ENCODE measurements around the gene RPS6KA2.

RPS6KA2 gene

DNA sequence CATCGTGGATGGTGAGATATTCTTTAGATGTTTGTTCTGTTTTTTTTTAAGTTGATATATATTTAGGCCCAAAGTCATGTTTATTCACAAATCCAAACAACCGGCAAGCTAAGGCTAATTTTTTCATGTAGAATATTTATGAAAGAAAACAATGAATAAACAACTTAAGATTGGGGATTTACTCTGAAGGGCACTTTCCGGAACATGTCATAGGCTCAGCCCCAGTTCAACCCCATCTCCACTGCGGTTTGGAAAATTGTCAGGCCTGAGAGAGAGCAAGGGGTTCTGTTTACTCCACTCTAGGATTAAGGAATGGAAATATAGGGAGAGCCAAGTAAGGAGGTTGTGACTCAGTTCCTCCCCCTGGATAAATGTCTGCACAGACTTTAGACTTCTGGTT, 18.3 kb downstream of the RPS6KA2 start:
- Mint-ChIP-seq H3K4me1 (no peaks in the 10 kb centered on the region), H3K27ac (no peak overlapping the region), H3K36me3 (peaks cover under 1 to 2% of the 10 kb centered on the region in 2 donors), H3K27me3 (no peaks in the 10 kb centered on the region), H3K9me3 (no peaks in the 10 kb centered on the region), H3K4me3 (no peak overlapping the region)
- ATAC-seq (replicated peaks) (no peak), DNase-seq (no peak)

DNA sequence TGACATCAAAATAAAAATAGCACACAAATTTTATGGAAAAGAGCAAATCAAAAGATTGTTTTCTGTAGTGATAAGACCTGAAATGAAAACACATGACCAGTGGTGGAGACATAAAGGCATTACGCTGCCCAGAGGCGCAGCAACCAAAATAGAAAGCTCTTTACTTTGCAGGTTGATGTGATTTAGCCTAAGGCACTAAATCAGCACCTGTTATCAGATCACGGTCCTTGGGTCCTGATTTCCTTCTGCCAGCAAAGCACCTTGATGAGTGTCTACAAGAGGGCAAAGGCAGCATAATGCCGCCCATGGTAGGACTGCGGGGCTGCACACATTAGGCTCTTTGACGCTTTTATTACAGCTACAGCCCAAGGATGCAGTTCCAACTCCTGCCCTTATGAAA, 21.3 kb downstream of the RPS6KA2 start:
- Mint-ChIP-seq H3K9me3 (peaks cover 0 to 5% of the 10 kb centered on the region in 2 donors), H3K4me1 (no peaks in the 10 kb centered on the region), H3K27ac (no peak overlapping the region), H3K27me3 (no peaks in the 10 kb centered on the region), H3K36me3 (peaks cover 2 to 15% of the 10 kb centered on the region in 2 donors), H3K4me3 (no peak overlapping the region)
- ATAC-seq (replicated peaks): no peak
- DNase-seq: no peak

DNA sequence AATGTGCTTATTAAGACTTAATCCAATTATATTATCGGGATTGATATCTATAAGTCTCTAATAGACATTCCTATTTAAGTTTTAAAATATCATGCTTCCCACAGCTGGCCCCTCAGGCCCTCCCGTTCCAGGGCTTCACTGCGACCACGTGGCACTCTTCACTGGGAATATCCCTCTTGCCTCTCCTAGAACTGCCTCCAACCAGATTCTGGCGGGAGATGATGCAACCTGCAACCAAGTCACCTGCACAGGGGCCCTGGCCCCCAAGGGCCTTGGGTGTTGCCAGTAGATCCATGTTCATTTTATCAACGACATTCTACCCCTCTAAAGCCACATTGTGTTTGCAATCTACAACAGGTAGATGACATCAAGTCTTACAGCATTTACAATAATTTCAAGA, 22.1 kb downstream of the RPS6KA2 start:
- no peak overlapping the region for H3K27ac Mint-ChIP-seq
- H3K4me3 Mint-ChIP-seq: no peak overlapping the region
- DNase-seq: no peak
- ATAC-seq (replicated peaks): no peak
- peaks cover 1 to 15% of the 10 kb centered on the region in 2 donors for H3K36me3 Mint-ChIP-seq
- H3K27me3 Mint-ChIP-seq: no peaks in the 10 kb centered on the region
- H3K4me1 Mint-ChIP-seq: no peaks in the 10 kb centered on the region
- peaks cover 0 to 5% of the 10 kb centered on the region in 2 donors for H3K9me3 Mint-ChIP-seq

- Mint-ChIP-seq H3K4me1 (no peaks in the 10 kb centered on the region), H3K9me3 (peaks cover 0 to 5% of the 10 kb centered on the region in 2 donors), H3K27me3 (no peaks in the 10 kb centered on the region), H3K4me3 (no peak overlapping the region), H3K36me3 (peaks cover 2 to 16% of the 10 kb centered on the region in 2 donors), H3K27ac (no peak overlapping the region)
- ATAC-seq (replicated peaks) (no peak), DNase-seq (no peak)
Observed at GRCh38 chr6:166604328-166604727, 22.7 kb downstream of the RPS6KA2 start.

GRCh38 chr6:166603043-166603690, 23.9 kb downstream of the RPS6KA2 start:
- peaks cover 0 to 4% of the 10 kb centered on the region in 2 donors for H3K27me3 Mint-ChIP-seq
- peaks cover 4 to 27% of the 10 kb centered on the region in 2 donors for H3K36me3 Mint-ChIP-seq
- no peak overlapping the region for H3K27ac Mint-ChIP-seq
- H3K4me3 Mint-ChIP-seq: no peak overlapping the region
- peaks cover 0 to 5% of the 10 kb centered on the region in 2 donors for H3K9me3 Mint-ChIP-seq
- ATAC-seq (replicated peaks): no peak
- H3K4me1 Mint-ChIP-seq: no peaks in the 10 kb centered on the region
- no peak for DNase-seq

- peaks cover 10 to 33% of the 10 kb centered on the region in 2 donors for H3K36me3 Mint-ChIP-seq
- H3K4me3 Mint-ChIP-seq: no peak overlapping the region
- ATAC-seq (replicated peaks): no peak
- no peak for DNase-seq
- H3K27ac Mint-ChIP-seq: no peak overlapping the region
- H3K27me3 Mint-ChIP-seq: peaks cover 0 to 9% of the 10 kb centered on the region in 2 donors
- peaks cover 4% of the 10 kb centered on the region in 2 donors for H3K4me1 Mint-ChIP-seq
- peaks cover 0 to 10% of the 10 kb centered on the region in 2 donors for H3K9me3 Mint-ChIP-seq
Observed at GRCh38 chr6:166601956-166602355, 25.1 kb downstream of the RPS6KA2 start.

GRCh38 chr6:166600931-166601330, 26.1 kb downstream of the RPS6KA2 start:
- Mint-ChIP-seq H3K4me3 (no peak overlapping the region), H3K27me3 (peaks cover 0 to 12% of the 10 kb centered on the region in 2 donors), H3K9me3 (peaks cover 0 to 12% of the 10 kb centered on the region in 2 donors), H3K36me3 (peaks cover 13 to 39% of the 10 kb centered on the region in 2 donors), H3K4me1 (peaks cover 8% of the 10 kb centered on the region in 2 donors), H3K27ac (no peak overlapping the region)
- no peak for DNase-seq
- no peak for ATAC-seq (replicated peaks)

GRCh38 chr6:166599205-166599604, 27.8 kb downstream of the RPS6KA2 start:
- ATAC-seq (replicated peaks) (no peak), DNase-seq (no peak)
- Mint-ChIP-seq H3K4me1 (peaks cover 8% of the 10 kb centered on the region in 2 donors), H3K4me3 (no peak overlapping the region), H3K9me3 (peaks cover 0 to 12% of the 10 kb centered on the region in 2 donors), H3K27ac (no peak overlapping the region), H3K36me3 (peaks cover 14 to 40% of the 10 kb centered on the region in 2 donors), H3K27me3 (peaks cover 0 to 12% of the 10 kb centered on the region in 2 donors)

- Mint-ChIP-seq H3K27me3 (peaks cover 0 to 12% of the 10 kb centered on the region in 2 donors), H3K27ac (no peak overlapping the region), H3K9me3 (peaks cover 0 to 12% of the 10 kb centered on the region in 2 donors), H3K4me1 (peaks cover 8% of the 10 kb centered on the region in 2 donors), H3K4me3 (no peak overlapping the region), H3K36me3 (peaks cover 14 to 38% of the 10 kb centered on the region in 2 donors)
- ATAC-seq (replicated peaks) (no peak), DNase-seq (no peak)
Observed at GRCh38 chr6:166598441-166599138, 28.5 kb downstream of the RPS6KA2 start.

GRCh38 chr6:166597711-166598440, 29.2 kb downstream of the RPS6KA2 start:
- no peak overlapping the region for H3K4me3 Mint-ChIP-seq
- peaks cover 14 to 32% of the 10 kb centered on the region in 2 donors for H3K36me3 Mint-ChIP-seq
- DNase-seq (no peak), ATAC-seq (replicated peaks) (no peak)
- H3K4me1 Mint-ChIP-seq: peaks cover 8 to 10% of the 10 kb centered on the region in 2 donors
- H3K27ac Mint-ChIP-seq: no peak overlapping the region
- H3K27me3 Mint-ChIP-seq: peaks cover 0 to 12% of the 10 kb centered on the region in 2 donors
- peaks cover 0 to 12% of the 10 kb centered on the region in 2 donors for H3K9me3 Mint-ChIP-seq

- ATAC-seq (replicated peaks): no peak
- Mint-ChIP-seq H3K9me3 (peaks cover 0 to 7% of the 10 kb centered on the region in 2 donors), H3K36me3 (peaks cover 14 to 26% of the 10 kb centered on the region in 2 donors), H3K4me1 (peaks cover 8 to 17% of the 10 kb centered on the region in 2 donors), H3K27me3 (peaks cover 0 to 12% of the 10 kb centered on the region in 2 donors), H3K27ac (peak overlapping the region; percentile 21), H3K4me3 (no peak overlapping the region)
- no peak for DNase-seq
Observed at GRCh38 chr6:166596776-166597507, 30.1 kb downstream of the RPS6KA2 start.

DNA sequence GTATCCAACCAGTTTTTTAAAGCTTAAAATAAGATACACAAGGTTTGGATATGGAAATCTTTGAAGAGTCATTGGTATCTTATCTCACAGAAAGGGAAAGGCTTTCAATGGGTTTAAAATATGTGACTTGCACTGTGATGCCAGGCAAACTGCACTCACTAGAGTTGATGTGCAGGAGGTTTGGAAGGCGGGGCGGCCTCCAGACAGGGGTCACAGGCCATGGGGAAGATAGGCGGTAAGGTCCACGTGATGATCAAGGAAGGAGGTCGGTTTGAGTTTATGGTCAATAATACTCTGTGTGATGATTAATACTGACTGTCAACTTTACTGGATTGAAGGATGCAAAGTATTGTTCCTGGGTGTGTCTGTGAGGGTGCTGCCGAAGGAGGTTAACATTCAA, 31.1 kb downstream of the RPS6KA2 start:
- H3K4me1 Mint-ChIP-seq: peaks cover 8 to 17% of the 10 kb centered on the region in 2 donors
- ATAC-seq (replicated peaks) (no peak), DNase-seq (no peak)
- H3K9me3 Mint-ChIP-seq: peaks cover 0 to 7% of the 10 kb centered on the region in 2 donors
- H3K36me3 Mint-ChIP-seq: peaks cover 14 to 25% of the 10 kb centered on the region in 2 donors
- H3K27ac Mint-ChIP-seq: no peak overlapping the region
- H3K27me3 Mint-ChIP-seq: peaks cover 0 to 12% of the 10 kb centered on the region in 2 donors
- no peak overlapping the region for H3K4me3 Mint-ChIP-seq

GRCh38 chr6:166595061-166595780, 31.8 kb downstream of the RPS6KA2 start:
- DNase-seq (no peak), ATAC-seq (replicated peaks) (no peak)
- H3K27ac Mint-ChIP-seq: no peak overlapping the region
- H3K9me3 Mint-ChIP-seq: peaks cover 0 to 7% of the 10 kb centered on the region in 2 donors
- H3K4me1 Mint-ChIP-seq: peaks cover 10 to 18% of the 10 kb centered on the region in 2 donors
- no peak overlapping the region for H3K4me3 Mint-ChIP-seq
- peaks cover 0 to 12% of the 10 kb centered on the region in 2 donors for H3K27me3 Mint-ChIP-seq
- peaks cover 14 to 25% of the 10 kb centered on the region in 2 donors for H3K36me3 Mint-ChIP-seq
